Stimulated activated CD8-positive, alpha-beta memory T cell treated with anti-CD3 and anti-CD28 coated beads, Interleukin-12 subunit alpha, Interleukin-12 subunit beta, amount 100 ng/mL, for 24 hours (primary cell): ENCODE data around the gene ISG15.
"Not testable (repeated sequence)": the region's sequence is repeated elsewhere in the genome, so short reads cannot be mapped to it uniquely, and the experiment has no call there.

Experiments used
- DNase-seq: peaks from one replicate; pipeline ENCODE4 v3.0.0-alpha.2; 2020; ENCODE audit errors: extremely low read depth

ISG15 gene

GRCh38 chr1:1046767-1047166 lies 33.5 kb downstream of the ISG15 start:
- no peak for DNase-seq

- no peak for DNase-seq
Measured at GRCh38 chr1:1047407-1047806, 34.1 kb downstream of the ISG15 start.

- DNase-seq = no peak
Measured at GRCh38 chr1:1047963-1048362, 34.7 kb downstream of the ISG15 start.

GRCh38 chr1:1048765-1049164 lies 35.5 kb downstream of the ISG15 start:
- no peak for DNase-seq

GRCh38 chr1:1049318-1050165 lies 36.2 kb downstream of the ISG15 start:
- DNase-seq = no peak

GRCh38 chr1:1050577-1051052 lies 37.3 kb downstream of the ISG15 start:
- DNase-seq = no peak

GRCh38 chr1:1051127-1051810 lies 38.0 kb downstream of the ISG15 start:
- no peak for DNase-seq

GRCh38 chr1:1052003-1052840 lies 38.9 kb downstream of the ISG15 start:
- DNase-seq = no peak

- DNase-seq = no peak
Measured at GRCh38 chr1:1053022-1053421, 39.7 kb downstream of the ISG15 start.

GRCh38 chr1:1053682-1054081 lies 40.4 kb downstream of the ISG15 start:
- no peak for DNase-seq

GRCh38 chr1:1054099-1054700 lies 40.9 kb downstream of the ISG15 start:
- DNase-seq = no peak

- DNase-seq = no peak
Measured at GRCh38 chr1:1054971-1055370, 41.7 kb downstream of the ISG15 start.

GRCh38 chr1:1055841-1056736 lies 42.8 kb downstream of the ISG15 start:
- no peak for DNase-seq

GRCh38 chr1:1057769-1058087 lies 44.4 kb downstream of the ISG15 start:
- DNase-seq = not testable (repeated sequence)

GRCh38 chr1:1058088-1058905 lies 45.0 kb downstream of the ISG15 start:
- no peak for DNase-seq

- DNase-seq = no peak
Measured at GRCh38 chr1:1058921-1059493, 45.7 kb downstream of the ISG15 start.

GRCh38 chr1:1059494-1060280 lies 46.4 kb downstream of the ISG15 start:
- DNase-seq = peak; percentile 79

- no peak for DNase-seq
Measured at GRCh38 chr1:1060281-1061000, 47.1 kb downstream of the ISG15 start.
